Right lobe of liver (tissue), 4 donors: Measurements from ENCODE around the gene RAVER2.

Experiments used
- POLR2A ChIP-seq: fragments of 450-650 bp; IDR thresholded peaks from one replicate; pipeline ENCODE4 v1.6.1; 2017; ENCODE audit warnings: antibody characterized with exemption, mild to moderate bottlenecking
- TF ChIP-seq, protein P1 (sequence below), 4 donors: fragments of 200-600 bp in 3 of 4; fragments of 450-650 bp in 1 of 4; IDR thresholded peaks; one replicate each; pipeline versions ENCODE4 v1.5.1 to v1.8.0; 2016 to 2022; ENCODE audit warnings: antibody characterized with exemption in 4 of 4, mild to moderate bottlenecking in 2 of 4
- donor health status: DM: no; HTN: no; CAD: no.
- donor health status: DM: no; HTN: no; CAD: no.
- donor health status: DM: no; HTN: yes; CAD: no.

DNA sequence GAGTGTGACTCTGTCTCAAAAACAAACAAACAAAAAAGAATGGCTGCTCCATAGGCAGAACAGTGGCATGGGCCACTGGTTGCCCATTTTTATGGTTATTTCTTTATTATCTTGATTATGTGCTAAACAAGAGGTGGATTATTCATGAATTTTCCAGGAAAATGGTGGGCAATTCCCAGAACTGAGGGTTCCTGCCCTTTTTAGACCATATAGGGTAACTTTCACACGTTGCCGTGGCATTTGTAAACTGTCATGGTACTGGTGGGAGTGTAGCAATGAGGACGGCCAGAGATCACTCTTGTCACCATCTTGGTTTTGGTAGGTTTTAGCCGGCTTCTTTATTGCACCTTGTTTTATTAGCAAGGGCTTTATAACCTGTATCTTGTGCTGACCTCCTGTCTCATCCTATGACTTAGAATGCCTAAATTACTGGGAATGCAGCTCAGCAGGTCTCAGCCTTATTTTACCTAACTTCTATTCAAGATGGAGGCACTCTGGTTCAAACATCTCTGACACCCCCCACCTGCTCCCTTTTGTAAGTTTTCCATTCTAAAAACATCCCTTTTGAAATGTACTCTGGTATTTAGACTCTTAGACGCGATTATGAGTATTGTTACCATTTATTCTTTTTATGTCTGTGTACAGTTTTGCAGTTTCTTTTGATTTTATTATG lies 57.1 kb downstream of the RAVER2 start:
- TF ChIP-seq, protein P1, sequence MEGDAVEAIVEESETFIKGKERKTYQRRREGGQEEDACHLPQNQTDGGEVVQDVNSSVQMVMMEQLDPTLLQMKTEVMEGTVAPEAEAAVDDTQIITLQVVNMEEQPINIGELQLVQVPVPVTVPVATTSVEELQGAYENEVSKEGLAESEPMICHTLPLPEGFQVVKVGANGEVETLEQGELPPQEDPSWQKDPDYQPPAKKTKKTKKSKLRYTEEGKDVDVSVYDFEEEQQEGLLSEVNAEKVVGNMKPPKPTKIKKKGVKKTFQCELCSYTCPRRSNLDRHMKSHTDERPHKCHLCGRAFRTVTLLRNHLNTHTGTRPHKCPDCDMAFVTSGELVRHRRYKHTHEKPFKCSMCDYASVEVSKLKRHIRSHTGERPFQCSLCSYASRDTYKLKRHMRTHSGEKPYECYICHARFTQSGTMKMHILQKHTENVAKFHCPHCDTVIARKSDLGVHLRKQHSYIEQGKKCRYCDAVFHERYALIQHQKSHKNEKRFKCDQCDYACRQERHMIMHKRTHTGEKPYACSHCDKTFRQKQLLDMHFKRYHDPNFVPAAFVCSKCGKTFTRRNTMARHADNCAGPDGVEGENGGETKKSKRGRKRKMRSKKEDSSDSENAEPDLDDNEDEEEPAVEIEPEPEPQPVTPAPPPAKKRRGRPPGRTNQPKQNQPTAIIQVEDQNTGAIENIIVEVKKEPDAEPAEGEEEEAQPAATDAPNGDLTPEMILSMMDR (IDR thresholded peaks at IDR 0.05) = no peak
- TF ChIP-seq POLR2A = no peak
